GM21786 (cell line): ENCODE data around the gene IL27RA.
A peak's percentile ranks its signal among the peaks of the same experiment; 100 is the strongest.

Source experiments
- ATAC-seq: cut with Tn5 transposase; IDR thresholded peaks from one replicate; pipeline ENCODE4 v1.9.1; 2021; ENCODE audit not compliant: unreplicated experiment

The IL27RA gene

DNA sequence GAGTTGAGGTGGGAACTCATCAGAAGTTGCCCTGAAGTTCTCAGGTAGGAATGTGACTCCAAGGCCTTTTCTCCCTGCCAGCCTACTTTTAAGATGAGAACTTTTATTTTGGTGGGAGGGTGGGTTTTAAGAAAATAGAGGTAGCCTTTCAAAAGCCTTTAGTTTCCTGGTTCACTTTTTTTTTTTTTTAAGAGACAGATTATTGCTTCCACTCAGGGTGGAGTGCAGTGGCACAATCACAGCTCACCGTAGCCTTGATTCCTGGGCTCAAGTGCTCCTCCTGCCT is 51.1 kb downstream of the IL27RA start:
- no peak for ATAC-seq

DNA sequence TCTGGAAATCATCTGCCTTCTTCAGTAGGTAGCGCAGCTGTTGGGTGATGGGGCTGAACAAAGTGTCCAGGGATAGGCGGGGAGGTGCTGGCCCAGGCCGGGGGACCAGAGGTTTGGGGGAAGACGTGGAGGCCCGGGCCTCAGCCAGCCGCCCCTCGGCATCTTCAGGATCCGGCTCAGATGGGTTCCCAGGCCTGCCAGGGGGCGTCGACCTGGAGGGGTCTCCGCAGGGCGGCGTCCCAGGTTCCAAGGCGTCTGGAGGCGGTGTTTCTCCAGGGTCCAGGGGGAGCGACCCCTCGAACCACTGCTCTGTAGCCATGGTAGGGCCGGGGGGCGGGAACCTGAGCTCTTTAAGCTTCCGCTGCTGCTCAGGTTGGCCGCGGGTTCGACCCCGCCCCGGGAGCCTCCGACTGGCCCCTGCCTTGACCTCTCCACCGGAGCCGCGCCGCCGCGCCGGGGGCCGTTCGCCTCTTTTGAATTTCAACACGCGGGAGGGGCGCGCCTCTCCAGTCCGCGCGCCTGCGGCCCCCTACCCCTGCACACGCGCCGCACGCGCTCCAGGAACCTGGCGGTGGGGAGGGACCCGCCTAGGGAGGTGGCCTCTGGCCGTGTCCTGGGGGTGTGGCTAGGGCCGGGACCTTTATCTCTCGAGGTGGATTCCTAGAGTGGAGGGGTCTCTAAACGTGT is 53.9 kb downstream of the IL27RA start, which contains the start of gene C19orf67:
C19orf67 (minus strand) TSS at position 475 of the 687 bp plus-strand sequence; CDS start at position 319, 156 bp downstream.
- ATAC-seq = no peak

DNA sequence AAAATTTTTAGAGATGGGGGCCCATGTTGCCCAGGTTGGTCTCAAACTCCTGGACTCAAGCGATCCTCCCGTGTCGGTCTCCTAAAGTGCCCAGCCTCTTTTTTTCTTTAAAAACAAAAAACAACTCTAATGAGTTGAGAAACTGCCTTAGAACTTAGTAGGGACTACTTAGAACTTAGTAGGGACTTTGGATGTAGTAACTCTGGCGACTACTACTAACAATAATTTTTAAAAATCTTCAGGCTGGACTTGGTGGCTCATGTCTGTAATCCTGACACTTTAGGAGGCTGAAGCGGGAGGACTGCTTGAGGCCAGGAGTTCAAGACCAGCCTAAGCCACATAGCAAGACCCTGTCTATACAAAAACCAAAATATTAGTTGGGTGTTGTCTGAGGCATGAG is 54.5 kb downstream of the IL27RA start:
- ATAC-seq = no peak

DNA sequence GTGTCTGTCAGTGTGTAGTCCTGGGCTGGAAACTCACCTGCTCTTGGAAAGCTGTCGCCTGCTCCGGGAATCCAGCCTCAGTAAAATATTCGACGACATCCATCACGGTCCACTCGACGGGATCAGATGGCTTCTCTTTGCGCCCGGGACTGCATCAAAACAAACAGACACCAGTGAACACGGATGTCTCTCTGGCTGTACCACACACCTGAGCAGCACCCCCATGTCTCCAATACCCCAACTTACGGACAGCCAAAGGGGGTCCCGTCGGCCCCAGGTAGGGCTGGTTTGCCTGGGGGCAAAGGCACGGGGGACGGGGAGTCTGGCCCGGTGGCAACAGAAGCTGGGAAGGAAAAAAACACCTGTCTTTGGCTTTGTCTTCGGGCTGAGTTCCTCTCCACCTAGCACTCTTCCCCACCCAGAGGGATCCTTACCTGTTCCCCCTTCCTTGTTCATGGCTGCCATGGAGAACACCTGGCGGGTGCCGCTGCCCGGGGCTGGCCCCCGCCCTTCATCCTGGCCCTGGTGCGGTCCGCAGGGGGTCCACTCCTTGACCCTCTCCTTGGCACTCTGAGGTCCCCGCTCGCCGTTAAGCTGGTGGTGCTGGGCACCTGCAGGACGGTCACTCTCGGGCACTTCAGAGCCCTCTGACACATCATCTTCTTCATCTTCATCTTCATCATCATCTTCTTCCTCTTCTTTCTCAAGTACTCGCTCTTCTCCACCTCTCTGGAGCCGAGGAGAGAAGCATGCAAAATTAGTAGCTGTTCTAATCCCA is 57.3 kb downstream of the IL27RA start:
- ATAC-seq = no peak

DNA sequence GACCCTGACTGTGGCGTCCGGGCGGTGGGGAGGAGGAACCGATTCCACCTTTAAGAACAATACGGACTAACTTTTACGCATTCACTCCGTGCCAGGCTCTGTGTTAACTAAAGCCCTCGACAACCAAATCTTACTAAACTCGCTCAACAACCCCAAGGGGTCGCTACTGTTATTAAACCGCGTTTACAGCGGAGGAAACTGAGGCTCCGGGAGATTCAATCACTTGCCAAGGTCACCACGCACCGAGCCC is 57.8 kb downstream of the IL27RA start:
- no peak for ATAC-seq

DNA sequence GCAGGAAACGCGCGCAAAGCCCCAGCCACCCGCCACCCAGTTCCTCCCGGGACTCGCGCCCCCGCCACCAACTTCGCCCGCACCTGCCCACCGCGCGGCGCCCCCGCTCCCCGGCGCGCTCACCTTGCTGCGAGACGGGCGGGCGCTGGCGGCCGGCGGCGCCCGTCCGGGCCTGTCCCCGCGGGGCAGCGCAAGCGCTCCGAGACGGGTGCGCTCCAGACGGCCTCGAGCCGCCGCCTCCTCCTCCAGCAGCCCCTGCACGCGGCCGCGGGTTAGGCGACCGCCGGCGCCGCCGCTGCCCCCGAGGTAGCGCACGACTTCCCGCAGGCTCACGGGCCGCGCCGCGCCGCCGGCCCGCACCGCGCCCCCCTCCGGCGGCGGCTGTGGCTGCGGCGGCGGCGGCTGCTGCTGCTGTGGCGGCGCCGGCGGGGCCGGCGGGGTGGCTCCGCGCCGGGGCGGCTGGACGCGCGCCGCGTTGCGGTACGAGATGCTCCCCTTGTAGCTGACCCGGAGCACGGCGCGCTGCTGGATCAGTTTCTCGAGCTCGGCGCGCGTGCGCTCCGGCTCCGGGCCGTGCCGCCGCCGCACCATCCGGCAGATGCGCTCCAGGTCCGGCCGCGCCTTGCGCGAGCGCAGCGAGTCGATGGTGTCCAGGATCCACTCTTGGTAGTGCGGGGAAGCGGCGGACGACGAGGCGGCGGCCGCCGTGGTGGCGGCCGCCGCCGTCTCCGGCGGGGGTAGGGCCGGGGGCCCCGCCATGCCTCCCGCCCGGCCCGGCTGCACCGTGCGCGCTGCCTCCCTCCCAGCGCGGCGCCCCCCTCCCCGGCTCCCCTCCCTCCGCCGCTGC is 58.3 kb downstream of the IL27RA start:
- ATAC-seq = no peak

DNA sequence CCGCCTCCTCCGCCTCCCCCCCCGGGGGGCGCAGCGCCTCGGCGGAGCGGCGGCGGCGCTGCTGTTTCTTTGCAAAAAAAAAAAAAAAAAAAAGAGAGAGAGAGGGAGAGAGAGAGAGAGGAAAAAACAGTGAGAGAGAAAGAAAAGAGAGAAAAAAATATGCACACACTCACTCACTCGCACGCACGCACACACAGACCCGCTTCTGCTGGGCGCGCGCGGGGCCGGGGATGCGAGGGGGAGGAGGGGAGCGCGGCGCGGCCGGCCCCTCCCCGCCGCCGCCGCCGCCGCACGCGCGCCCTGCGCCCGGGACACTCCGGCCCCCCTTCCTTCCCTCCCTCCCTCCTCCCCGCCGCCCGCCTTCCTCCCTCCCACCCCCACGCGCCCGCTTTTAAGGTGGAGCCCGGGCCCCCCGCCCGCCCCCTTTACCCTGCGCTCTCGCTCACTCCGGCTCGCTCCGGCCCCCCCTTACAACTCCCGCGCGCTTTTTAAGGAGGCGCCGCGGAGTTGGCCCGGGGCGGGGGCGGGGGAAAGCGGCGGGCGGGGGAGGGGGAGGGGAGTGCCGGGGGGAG is 59.0 kb downstream of the IL27RA start, which contains the start of gene SAMD1:
SAMD1 (minus strand) TSS at position 243 of the 572 bp plus-strand sequence.
- peak; percentile 19 for ATAC-seq

DNA sequence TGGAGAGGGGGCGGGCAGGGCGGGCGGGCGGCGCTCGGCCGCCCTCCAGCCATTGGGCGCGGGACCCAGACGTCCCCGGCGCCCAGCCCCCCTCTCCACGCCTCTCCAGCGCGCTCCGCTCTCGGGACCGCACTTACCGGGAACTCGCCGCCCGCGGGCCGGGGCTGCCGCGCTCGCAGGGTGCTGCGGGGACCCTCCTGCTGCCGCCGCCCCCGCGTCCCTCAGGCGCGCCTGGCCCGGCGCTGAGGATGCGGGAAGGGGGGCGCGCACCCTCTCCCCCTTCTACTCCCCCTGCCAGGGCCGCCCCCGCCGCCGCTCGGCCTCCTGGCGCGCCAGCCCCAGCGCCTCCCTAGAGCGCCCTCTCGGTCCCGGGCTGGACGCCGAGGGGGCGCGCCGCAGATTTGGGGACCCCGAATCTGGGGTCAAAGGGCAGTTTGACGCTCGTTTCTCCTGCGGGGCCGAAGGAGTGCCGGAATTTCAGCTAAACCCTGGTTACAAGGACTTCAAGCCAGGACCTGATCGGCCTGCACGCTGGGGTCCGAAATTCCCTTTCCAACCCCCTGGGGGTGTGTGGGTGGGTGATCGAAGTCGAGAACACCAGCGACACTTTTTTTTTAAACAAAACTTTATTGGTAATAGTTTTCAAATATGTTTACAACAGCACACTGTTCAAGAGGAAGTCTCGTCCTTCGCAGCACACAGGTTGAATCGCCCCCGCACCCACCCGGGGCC is 59.7 kb downstream of the IL27RA start:
- peak; percentile 61 for ATAC-seq

DNA sequence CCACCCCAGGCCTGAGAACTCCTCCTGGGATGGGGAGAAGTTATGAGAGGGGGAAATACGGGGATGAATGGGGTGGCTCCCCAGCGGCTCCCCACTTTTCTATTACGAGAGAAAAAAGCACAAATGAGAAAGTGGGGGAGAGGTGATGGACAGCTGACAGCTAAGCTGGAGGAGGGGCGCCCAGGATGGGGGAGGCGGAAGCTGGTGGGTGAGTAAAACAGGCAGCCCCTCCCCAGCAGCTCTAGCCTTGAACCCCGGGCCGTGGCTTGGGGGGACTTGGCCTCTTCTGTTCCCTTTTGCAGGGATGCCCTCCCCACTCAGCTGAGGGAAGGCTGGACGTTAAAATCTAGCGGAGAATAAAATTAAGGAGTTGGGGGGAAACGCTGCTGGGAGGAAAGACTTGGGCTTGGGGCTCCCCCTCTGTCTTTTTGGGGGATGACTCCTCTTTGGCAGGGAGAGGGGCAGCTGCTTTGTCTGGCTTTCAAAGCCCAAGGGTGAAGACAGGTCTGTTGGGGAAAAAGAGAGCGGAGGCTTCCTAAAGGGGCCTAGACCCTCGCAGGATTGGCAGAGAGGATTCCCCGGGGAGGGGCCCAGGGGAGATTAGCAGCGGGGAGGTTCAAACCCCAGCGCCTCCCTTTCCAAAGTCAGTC is 60.4 kb downstream of the IL27RA start:
- ATAC-seq = peak; percentile 20

DNA sequence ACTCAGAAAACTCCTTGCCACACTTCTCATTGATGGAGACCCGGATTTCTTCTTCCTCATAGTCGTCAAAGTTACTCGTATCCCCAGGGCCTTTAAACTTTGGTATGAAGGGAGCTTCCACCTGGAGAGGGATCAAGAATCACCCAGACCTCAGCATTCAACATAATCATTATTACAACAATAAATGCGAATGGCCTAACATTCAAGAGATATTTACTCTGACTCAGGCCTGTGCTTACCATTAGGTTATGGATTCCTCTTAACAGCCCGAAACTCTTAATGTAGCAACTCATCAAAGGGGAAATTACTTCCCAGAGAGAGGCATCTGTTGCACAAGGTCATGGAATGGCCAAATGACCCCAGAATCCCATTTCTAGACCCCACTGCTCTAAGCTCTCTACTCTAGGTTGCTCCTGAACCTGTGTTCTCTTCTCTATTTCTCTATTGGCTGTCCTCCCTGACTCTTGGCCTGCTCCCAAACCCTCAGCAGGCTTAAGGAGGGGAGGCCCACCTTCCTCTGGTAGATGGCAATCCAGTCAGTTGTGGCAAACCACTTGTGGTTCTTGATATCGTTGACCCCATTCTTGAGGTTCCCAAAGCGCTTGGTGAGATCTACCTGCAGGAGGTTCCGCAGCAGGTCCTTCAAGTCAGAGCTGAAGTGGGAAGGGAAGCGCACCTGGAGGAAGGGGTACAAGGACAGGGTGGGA is 61.7 kb downstream of the IL27RA start:
- no peak for ATAC-seq

DNA sequence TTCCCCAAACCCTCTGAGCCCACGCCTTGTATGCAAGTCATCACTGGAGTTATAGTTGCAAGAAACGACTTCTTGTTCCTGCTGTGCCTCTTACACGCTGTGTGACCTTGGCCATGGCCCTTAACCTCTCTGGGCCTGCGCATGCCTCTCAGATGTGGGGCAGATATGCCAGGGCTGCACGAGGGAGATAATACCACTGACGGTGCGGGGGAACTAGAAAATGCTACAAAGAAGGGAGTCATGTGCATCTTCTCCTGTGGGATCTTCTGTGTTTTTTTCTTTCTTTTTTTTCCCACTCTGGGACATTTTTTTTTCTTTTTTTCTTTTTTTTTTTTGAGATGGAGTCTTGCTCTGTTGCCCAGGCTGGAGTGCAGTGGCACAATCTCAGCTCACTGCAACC is 63.3 kb downstream of the IL27RA start:
- no peak for ATAC-seq

DNA sequence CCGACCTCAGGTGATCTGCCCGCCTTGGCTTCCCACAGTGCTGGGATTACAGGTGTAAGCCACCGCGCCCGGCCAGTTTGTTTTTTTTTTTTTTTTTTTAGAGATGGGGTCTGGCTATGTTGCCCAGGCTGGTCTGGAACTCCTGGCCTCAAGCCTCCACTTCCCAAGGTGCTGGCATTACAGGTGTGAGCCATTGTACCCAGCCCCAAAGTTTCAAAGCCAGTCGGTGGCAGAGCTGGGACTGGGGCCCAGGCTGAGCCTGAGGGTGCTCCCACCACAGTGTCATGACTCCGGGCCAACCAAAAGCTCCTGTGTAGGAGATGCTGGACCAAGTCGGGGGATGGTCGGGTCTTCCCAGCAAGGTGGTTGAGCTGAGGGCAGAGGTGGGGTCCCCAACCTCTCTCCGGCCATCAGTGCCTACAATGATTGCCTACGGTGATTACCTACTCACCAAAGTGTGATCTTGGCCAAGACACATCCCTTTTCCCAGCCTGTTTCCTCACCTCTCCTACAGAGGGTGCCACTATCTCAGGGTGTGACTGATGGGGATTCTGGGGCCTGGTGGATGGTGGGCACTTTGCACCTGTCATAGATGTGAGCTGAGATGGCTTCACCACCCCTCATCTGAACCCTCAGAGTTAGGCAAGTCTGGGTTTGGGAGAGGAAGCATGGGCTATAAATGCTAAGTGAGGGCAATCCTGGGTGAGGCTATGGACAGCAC is 64.9 kb downstream of the IL27RA start:
- ATAC-seq = no peak

DNA sequence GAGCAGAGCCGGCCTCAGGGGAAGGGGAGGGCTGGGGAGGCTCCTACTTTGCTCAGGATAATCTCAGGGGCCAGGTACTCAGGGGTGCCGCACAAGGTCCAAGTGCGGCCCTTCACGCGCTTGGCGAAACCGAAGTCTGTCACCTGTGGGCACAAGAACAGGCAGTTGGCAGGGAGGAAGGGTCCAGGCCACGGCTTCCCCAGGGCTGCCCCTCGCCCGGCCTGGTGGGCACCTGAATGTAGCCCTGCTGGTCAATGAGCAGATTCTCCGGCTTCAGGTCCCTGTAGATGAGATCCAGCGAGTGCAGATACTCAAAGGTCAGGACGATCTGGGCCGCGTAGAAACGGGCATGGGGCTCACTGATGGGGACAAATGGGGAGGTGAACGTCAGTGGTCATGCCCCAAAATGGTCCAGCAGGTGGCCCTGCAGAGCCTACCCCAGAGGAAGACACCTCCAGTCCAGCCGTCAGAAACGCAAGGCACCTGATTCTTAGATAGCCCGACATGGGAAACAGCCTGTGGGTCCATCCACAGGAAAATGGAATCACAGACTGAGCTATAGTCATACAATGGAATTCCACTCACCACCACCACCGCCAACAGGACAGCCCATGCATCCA is 66.1 kb downstream of the IL27RA start:
- no peak for ATAC-seq

DNA sequence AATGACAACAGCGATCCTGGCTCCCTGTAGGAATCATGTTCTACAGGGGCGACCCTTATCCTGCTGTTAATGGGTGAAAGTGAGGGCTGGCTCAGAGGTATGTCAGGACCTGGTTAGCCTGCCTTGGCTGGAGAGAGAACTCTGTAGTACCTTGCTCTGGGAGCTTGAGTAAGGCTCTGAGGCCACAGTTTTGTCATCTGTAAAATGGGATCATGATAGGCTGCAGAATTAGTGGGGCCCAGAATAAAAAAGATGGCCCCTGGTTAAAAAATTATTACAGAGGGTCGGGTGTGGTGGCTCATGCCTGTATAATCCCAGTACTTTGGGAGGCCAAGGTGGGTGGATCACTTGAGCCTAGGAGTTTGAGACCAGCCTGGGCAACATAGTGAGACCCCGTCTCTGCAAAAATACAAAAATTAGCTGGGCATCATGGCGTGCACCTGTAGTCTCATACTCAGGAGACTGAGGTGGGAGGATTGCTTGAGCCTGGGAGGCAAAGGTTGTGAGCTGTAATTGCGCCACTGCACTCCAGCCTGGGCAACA is 69.5 kb downstream of the IL27RA start:
- no peak for ATAC-seq

DNA sequence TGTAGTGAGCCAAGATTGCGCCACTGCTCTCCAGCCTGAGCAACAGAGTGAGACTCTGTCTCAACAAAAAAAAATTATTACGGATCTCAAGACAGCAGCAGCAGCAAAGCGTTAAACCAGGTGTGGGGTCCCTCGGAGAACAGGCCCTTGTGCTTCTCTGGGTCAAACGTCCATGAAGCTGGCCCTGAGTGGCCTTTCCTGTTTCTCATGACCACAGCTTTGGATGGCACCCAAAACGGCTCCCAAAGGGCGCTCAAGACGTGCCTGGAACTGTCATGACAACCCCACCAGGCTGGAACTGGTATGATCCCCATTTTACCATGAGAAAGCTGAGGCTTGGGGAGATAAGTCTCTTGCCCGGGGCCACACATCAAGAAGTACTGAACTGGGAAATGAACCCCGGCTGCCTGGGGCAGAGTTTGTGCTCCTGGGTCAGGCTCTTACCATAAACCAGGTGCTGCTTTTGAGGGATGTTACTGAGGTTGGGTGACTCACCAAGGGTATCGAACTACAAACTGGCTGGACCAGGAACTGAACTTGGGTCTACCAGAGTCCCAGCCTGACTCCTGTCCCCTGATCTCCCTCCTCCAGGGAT is 70.6 kb downstream of the IL27RA start:
- no peak for ATAC-seq

DNA sequence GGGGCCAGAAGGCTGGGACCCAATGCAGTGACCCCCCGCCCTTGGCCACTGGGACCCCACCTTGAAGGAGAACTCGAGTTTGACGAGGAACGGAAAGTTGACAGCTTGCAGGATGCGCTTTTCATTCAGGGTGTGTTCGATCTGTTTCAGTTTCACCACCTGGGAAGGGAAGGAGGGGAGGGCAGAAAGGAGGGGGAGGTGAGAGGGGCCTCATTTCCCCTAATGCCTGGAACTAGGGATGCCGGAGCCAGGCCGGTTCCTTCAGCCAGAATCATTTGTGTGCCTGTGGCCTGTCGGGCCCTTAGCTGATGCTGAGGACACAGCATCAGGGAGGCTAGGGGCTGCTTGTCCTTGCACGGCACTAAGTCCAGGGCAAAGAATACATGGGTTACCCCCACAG is 71.2 kb downstream of the IL27RA start:
- no peak for ATAC-seq
